B cell (primary cell): ENCODE measurements around the gene SEPTIN3. TPM values are rescaled to one million over a fixed set of nuclear protein-coding genes. Genes with fewer than 3 reads are reported as not detected.
A peak's percentile ranks its signal among the peaks of the same experiment; 100 is the strongest.

ENCODE experiments used
- ATAC-seq: fragments of 200-7000 bp; cut with Tn5 transposase; one replicate; pipeline ENCODE4 v1.10.0; 2021; ENCODE audit warnings: low read depth, mild to moderate bottlenecking, moderate number of reproducible peaks, moderate library complexity
- CTCF ChIA-PET: fragments of 350-600 bp; sonication (Branson Sonifier 250); formaldehyde crosslinking; loops from one replicate; lab custom pipeline; 2021; ENCODE audit warnings: antibody characterized with exemption, inconsistent platforms; lab: Charles Lee
- POLR2A ChIA-PET: fragments of 350-600 bp; sonication (Branson Sonifier 250); formaldehyde crosslinking; loops from one replicate; lab custom pipeline; 2021; ENCODE audit warnings: antibody characterized with exemption; lab: Charles Lee
- DNase-seq: peaks from one replicate; pipeline ENCODE4 v3.0.0; 2013
- H2AFZ ChIP-seq: 2 replicates; pipeline ENCODE4 v1.6.1; 2012; ENCODE audit warnings: mild to moderate bottlenecking, low read depth, low read length; ENCODE audit not compliant: insufficient read depth, poor library complexity, severe bottlenecking
- H3K27ac ChIP-seq, 2 donors: 1 replicate in 1 of 2; 2 replicates in 1 of 2; pipeline ENCODE4 v1.5.1; 2012 to 2013; ENCODE audit warnings: low read length in 2 of 2, mild to moderate bottlenecking in 2 of 2, moderate library complexity in 1 of 2
- H3K27me3 ChIP-seq, 4 experiments: fragments of 200-600 bp in 1 of 4; sonication (generic) in 1 of 4; replicated peaks in 1 of 4; 1 replicate in 2 of 4; 2 replicates in 2 of 4; pipeline versions ENCODE4 v1.6.1 to v1.7.0; 2013 to 2016; ENCODE audit warnings: low read length in 3 of 4, mild to moderate bottlenecking in 2 of 4, mixed read lengths in 1 of 4, moderate library complexity in 1 of 4; ENCODE audit not compliant: insufficient read depth in 4 of 4, control insufficient read depth in 3 of 4; ENCODE audit errors: control extremely low read depth in 1 of 4
- H3K36me3 ChIP-seq, 2 experiments: replicated peaks in 1 of 2; 1 replicate in 1 of 2; 2 replicates in 1 of 2; pipeline versions ENCODE4 v1.6.1 to v1.7.1; 2013; ENCODE audit warnings: low read length in 1 of 2; ENCODE audit not compliant: insufficient read depth in 2 of 2, control insufficient read depth in 1 of 2; ENCODE audit errors: control extremely low read depth in 1 of 2, extremely low read depth in 1 of 2
- H3K4me1 ChIP-seq, 2 donors: fragments of 200-600 bp in 1 of 2; sonication (generic) in 1 of 2; 1 replicate in 1 of 2; 2 replicates in 1 of 2; pipeline versions ENCODE4 v1.5.1 to v1.6.1; 2013 to 2017; ENCODE audit warnings: low read length in 2 of 2; ENCODE audit not compliant: control insufficient read depth in 2 of 2, insufficient read depth in 2 of 2
- H3K4me2 ChIP-seq: replicated peaks from 2 replicates; pipeline ENCODE3; 2012; ENCODE audit warnings: mild to moderate bottlenecking, low read depth, low read length; ENCODE audit not compliant: poor library complexity, severe bottlenecking
- H3K4me3 ChIP-seq, 5 experiments: fragments of 200-600 bp in 1 of 5; sonication (generic) in 1 of 5; 1 replicate in 3 of 5; 2 replicates in 2 of 5; pipeline versions ENCODE4 v1.5.1 to v1.7.0; 2011 to 2016; ENCODE audit warnings: low read length in 4 of 5, mild to moderate bottlenecking in 4 of 5, low read depth in 2 of 5, control low read depth in 1 of 5, moderate library complexity in 1 of 5; ENCODE audit not compliant: insufficient read depth in 1 of 5; ENCODE audit errors: control extremely low read depth in 1 of 5, extremely low read depth in 1 of 5
- H3K79me2 ChIP-seq: fragments of 200-600 bp; sonication (generic); one replicate; pipeline ENCODE4 v1.6.0; 2016; ENCODE audit warnings: low read length; ENCODE audit not compliant: control insufficient read depth, insufficient read depth
- H3K9ac ChIP-seq: fragments of 200-600 bp; sonication (generic); 2 replicates; pipeline ENCODE4 v1.6.1; 2017; ENCODE audit warnings: mild to moderate bottlenecking, low read length, moderate library complexity
- H3K9me3 ChIP-seq, 3 donors: one replicate each; pipeline versions ENCODE4 v1.6.1 to v1.7.1; 2013; ENCODE audit warnings: low read length in 2 of 3; ENCODE audit not compliant: control insufficient read depth in 2 of 3, insufficient read depth in 1 of 3; ENCODE audit errors: control extremely low read depth in 1 of 3
- H4K20me1 ChIP-seq: 2 replicates; pipeline ENCODE4 v1.6.0; 2012; ENCODE audit warnings: mild to moderate bottlenecking, low read length; ENCODE audit not compliant: insufficient read depth, control insufficient read depth, poor library complexity, severe bottlenecking
- H3K27ac Mint-ChIP-seq: one replicate; pipeline ENCODE4 v1.8.0; 2021; ENCODE audit warnings: mixed read lengths
- H3K27me3 Mint-ChIP-seq: one replicate; pipeline ENCODE4 v1.8.0; 2021; ENCODE audit warnings: mixed read lengths
- H3K4me1 Mint-ChIP-seq: one replicate; pipeline ENCODE4 v1.8.0; 2021; ENCODE audit warnings: mixed read lengths
- H3K4me3 Mint-ChIP-seq: one replicate; pipeline ENCODE4 v1.8.0; 2021; ENCODE audit warnings: mixed read lengths
- H3K9me3 Mint-ChIP-seq: one replicate; pipeline ENCODE4 v1.8.0; 2022; ENCODE audit warnings: mixed read lengths; ENCODE audit not compliant: insufficient read depth
- EZH2 ChIP-seq: IDR thresholded peaks from 2 replicates; pipeline ENCODE4 v1.6.1; 2012; ENCODE audit warnings: borderline replicate concordance, low read depth, mild to moderate bottlenecking, moderate library complexity, low read length; ENCODE audit not compliant: insufficient read depth, poor library complexity, severe bottlenecking
- WGBS: methylation state at CpG from one replicate; pipeline ENCODE4 v1.1.5; 2013; ENCODE audit warnings: missing lambda C conversion rate; ENCODE audit not compliant: insufficient coverage; 5-methylcytosine and 5-hydroxymethylcytosine counted together
- intact Hi-C: fragments of 100-400 bp; cut with micrococcal nuclease; formaldehyde crosslinking; loops from one replicate; pipeline ENCODE4 v1.10.0; 2022
- polyA plus RNA-seq: library from polyadenylated mRNA; depleted of rRNA; stranded (reverse); fragments of >200 nt; gene quantifications from 2 replicates; pipeline ENCODE4 v1.2.3, GENCODE V29; 2012
- total RNA-seq, 2 donors: library from RNA; stranded (reverse); fragments of 120-200 nt in 1 of 2; gene quantifications; 1 replicate in 1 of 2; 2 replicates in 1 of 2; pipeline versions ENCODE4 v1.2.3 to v1.2.4, GENCODE V29; 2013 to 2022
- TF ChIP-seq, protein P1 (sequence below): fragments of 200-600 bp; IDR thresholded peaks from one replicate; pipeline ENCODE4 v1.8.0; 2022; ENCODE audit warnings: antibody characterized with exemption, mild to moderate bottlenecking

SEPTIN3 gene
- total and polyA plus RNA-seq, 2 donors (not counting 1 experiment from before 2014, with no cell fraction given) = 0.06 to 0.39 TPM

DNA sequence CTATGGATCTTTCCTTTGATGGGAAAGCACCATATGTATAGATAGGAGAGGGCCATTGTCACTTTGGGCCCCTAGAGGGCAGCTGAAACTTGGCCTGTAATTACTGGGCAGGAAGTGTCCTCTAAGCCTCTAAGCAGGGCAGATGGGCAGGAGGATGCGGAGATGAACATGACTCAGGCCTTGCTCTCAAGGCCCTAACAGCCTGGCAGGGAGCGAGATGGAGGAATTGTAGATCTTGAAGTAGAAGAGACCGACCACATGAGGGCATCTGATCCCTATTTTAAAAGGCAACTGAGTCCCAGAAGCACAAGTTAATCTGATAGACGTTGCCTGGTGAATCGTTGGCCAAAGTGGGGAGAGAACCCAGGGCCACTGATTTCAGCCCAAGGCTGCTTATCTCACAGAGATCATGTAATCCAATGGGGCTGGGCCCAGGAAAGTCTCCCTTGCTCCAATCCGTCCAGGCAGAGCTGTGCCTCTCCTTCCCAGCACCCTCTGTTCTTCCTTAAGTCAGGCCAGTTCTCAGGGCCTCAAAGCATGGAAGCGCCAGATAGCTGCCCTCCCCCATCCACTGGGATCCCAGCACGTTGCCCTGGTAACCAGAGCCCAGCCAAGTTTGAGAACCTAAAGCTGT lies 2.5 kb upstream of the SEPTIN3 start:
- TF ChIP-seq, protein P1, sequence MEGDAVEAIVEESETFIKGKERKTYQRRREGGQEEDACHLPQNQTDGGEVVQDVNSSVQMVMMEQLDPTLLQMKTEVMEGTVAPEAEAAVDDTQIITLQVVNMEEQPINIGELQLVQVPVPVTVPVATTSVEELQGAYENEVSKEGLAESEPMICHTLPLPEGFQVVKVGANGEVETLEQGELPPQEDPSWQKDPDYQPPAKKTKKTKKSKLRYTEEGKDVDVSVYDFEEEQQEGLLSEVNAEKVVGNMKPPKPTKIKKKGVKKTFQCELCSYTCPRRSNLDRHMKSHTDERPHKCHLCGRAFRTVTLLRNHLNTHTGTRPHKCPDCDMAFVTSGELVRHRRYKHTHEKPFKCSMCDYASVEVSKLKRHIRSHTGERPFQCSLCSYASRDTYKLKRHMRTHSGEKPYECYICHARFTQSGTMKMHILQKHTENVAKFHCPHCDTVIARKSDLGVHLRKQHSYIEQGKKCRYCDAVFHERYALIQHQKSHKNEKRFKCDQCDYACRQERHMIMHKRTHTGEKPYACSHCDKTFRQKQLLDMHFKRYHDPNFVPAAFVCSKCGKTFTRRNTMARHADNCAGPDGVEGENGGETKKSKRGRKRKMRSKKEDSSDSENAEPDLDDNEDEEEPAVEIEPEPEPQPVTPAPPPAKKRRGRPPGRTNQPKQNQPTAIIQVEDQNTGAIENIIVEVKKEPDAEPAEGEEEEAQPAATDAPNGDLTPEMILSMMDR = peak; percentile 51
- TF ChIP-seq EZH2 = no peak
- Mint-ChIP-seq H3K27ac (no peak overlapping the region), H3K4me3 (no peak overlapping the region), H3K9me3 (no peaks in the 10 kb centered on the region), H3K4me1 (no peaks in the 10 kb centered on the region), H3K27me3 (peaks cover 8% of the 10 kb centered on the region)
- no peaks in the 10 kb centered on the region for H3K4me1 ChIP-seq
- no peak overlapping the region for H3K4me2 ChIP-seq
- no peak overlapping the region for H3K4me3 ChIP-seq
- CTCF ChIA-PET = interaction anchor here (0.7 to 5.7 kb wide), 27 partner anchors 10 to 852 kb away, joined by 3 to 45 read pairs (median 5); partner anchors contain the start of genes NAGA, NDUFA6 and SMDT1
- H4K20me1 ChIP-seq = no peaks in the 10 kb centered on the region
- no peak overlapping the region for H2AFZ ChIP-seq
- no peak overlapping the region for H3K27ac ChIP-seq
- no peaks in the 10 kb centered on the region for H3K36me3 ChIP-seq
- H3K9me3 ChIP-seq = no peaks in the 10 kb centered on the region
- intact Hi-C loops = loop anchor here (1.0 kb wide), 2 partner anchors 478 to 507 kb away; no protein-coding TSS in a partner anchor
- POLR2A ChIA-PET = no interaction called here
- ATAC-seq (peak; percentile 72), DNase-seq (peak; percentile 75)
- H3K9ac ChIP-seq = no peak overlapping the region
- WGBS = 44% methylated on average over 5 of the region's 8 CpGs
- H3K79me2 ChIP-seq = no peaks in the 10 kb centered on the region
- peaks cover 0 to 10% (median 0%) of the 10 kb centered on the region in 4 experiments for H3K27me3 ChIP-seq

DNA sequence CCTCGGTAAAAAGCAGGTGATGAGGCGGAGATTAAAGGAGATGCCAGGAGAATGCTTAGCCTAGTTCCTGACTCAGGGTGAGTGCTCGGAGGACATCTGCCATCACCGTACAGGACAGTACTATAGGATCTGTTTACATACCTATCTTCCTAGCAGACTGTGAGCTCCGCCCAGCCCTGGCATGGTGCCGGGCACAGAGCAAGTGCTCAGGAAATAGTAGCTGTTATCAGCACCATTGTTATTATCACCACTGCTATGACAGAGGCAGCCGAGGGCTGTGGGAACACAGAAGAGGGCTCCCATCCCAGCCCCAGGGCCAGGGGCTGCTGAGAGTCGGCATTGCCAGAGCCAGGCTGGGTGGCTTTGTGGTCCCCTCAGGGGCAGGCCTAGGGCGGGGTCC lies 642 bp upstream of the SEPTIN3 start:
- DNase-seq = no peak
- Histone ChIP-seq H4K20me1 (no peaks in the 10 kb centered on the region), H3K4me2 (no peak overlapping the region), H3K27ac (no peak overlapping the region), H3K4me1 (no peaks in the 10 kb centered on the region), H3K36me3 (no peaks in the 10 kb centered on the region), H2AFZ (no peak overlapping the region), H3K27me3 (peaks cover 0 to 23% (median 7%) of the 10 kb centered on the region in 4 experiments), H3K9ac (no peak overlapping the region), H3K9me3 (no peaks in the 10 kb centered on the region), H3K79me2 (no peaks in the 10 kb centered on the region), H3K4me3 (no peak overlapping the region)
- no peak for ATAC-seq
- H3K4me3 Mint-ChIP-seq = no peak overlapping the region
- TF ChIP-seq EZH2 = no peak
- TF ChIP-seq, protein P1 = no peak
- H3K27me3 Mint-ChIP-seq = peaks cover 14% of the 10 kb centered on the region
- intact Hi-C loops = no loop called here
- ChIA-PET POLR2A (no interaction called here), CTCF (interaction anchor here (0.6 to 5.7 kb wide), 11 partner anchors 12 to 505 kb away, joined by 3 to 45 read pairs (median 7); partner anchors contain the start of genes NDUFA6 and SMDT1)
- H3K9me3 Mint-ChIP-seq = no peaks in the 10 kb centered on the region
- no peak overlapping the region for H3K27ac Mint-ChIP-seq
- 73% methylated on average over 9 of the region's 9 CpGs for WGBS
- no peaks in the 10 kb centered on the region for H3K4me1 Mint-ChIP-seq
